Fibroblast of gingiva (primary cell): Measurements from ENCODE around the gene ATP13A4.
"Not testable (repeated sequence)": the region's sequence is repeated elsewhere in the genome, so short reads cannot be mapped to it uniquely, and the experiment has no call there.

Experiments used
- DNase-seq: peaks from one replicate; pipeline ENCODE4 v3.0.0-alpha.2; 2011; ENCODE audit warnings: low read depth

ATP13A4 gene

DNA sequence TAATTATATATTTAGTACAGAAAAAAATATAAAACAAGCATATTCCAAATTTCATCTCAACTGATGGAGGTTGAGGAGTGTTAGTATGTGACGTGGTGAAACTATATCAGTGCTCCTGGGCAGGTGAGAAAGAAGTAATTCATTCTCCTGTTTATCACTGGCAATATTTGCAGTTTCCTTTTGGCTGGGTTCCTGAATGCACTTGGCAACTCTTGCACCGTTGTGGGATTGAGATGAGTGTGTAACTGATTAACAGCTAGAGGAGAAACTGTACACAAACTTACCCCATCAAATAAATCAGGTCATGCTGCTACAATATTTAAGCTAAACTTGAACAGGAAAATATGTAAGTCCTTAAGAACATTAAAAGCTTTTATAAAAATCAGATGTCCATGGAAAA lies 2.1 kb upstream of the ATP13A4 start:
- DNase-seq, result no peak

DNA sequence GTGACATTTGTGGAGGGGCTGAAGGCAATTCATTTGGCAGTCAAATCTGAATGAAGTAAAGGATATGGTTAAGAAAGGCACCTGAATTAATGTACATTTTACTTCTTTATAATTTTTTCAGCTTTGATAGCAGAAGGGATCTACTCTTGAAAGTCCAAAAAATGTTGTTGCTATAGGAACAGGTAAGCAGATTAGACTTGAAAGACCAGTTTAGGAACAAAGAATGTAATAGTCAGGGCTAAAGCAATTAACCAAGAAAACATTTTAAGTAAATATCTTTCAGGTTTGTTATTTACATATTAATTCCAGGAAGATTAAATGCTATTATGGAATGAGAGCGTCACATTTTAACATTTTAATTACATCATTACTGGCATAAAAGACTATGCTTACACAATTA lies 1.1 kb downstream of the ATP13A4 start:
- no peak for DNase-seq

GRCh38 chr3:193552923-193553322 lies 1.8 kb downstream of the ATP13A4 start:
- no peak for DNase-seq

DNA sequence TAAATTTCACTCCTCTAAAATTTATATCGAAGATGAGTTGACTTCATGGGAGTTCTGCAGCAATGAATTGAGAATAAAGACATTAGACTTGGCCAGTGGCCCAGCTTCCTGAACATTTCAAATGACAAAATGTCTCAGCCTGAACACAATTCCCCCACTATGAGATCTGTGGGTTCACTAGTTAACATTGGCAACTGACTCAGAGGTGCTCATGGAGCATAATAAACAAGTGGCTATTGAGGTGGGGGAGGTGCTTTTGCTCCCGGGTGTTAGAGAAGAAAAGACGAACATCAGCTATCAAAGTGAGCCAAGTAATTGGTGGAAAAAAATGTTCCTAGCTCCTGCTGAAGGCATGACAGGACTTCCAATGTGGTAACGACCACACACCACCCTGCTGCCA lies 6.3 kb downstream of the ATP13A4 start:
- no peak for DNase-seq

DNA sequence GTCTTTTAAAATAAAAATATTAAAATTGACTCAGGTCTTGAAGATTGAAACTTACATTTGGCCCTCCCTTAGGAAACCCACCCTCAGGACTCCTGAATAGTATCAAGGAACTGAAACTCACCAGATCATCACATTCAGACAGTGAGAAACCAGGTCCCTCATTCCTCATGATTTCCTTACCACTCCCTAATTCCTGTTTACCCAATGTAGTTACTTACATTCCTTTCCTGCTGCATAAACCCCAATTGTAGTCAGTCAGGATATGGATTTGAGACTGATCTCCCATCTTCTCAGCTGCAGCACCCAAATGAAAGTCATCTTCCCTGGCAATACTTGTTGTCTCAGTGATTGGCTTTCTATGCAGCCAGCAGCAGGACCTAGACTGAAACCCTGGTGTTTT lies 8.6 kb downstream of the ATP13A4 start:
- no peak for DNase-seq

DNA sequence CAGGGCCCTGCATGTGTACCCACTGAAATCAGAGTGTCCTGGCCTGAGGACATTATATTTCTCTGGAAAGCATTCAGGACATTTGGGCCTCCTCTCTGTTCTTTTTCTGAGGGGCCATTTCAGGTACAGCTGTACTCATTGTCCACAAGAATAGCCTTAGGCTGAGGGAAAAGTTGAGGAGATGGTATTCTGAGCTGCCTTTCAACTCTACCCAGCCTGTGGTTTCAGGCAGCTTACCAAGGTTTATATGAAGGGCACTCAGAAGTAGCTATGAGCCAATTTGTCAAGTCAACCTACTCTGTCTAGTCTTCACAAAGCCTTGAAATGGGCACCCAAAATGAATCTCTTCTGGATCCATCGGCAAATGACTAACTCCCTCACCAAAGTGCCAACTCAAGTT lies 9.4 kb downstream of the ATP13A4 start:
- DNase-seq, result no peak

GRCh38 chr3:193544289-193544688 lies 10.4 kb downstream of the ATP13A4 start:
- no peak for DNase-seq

- DNase-seq, result no peak
Observed at GRCh38 chr3:193530231-193531165, 24.2 kb downstream of the ATP13A4 start.

- not testable (repeated sequence) for DNase-seq
Observed at GRCh38 chr3:193526085-193526484, 28.6 kb downstream of the ATP13A4 start.

DNA sequence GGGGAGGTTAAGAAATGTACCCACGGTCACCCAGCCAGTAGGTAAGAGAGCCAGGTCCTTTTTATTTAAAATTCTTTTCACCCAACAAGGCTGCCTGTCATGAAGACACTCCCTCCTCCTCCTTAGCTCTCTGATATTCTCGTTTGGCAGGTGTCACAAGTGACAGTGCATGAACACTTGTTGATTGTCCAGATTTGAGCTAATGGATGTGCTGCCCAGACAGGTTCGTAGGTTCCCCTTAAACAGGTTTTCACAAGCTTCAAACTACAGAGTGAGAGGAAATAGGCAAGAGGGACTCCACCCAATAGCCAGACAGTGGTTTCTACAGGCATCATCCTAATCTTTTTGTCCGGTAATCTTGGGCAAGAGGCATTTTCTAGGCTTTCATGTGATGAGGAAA lies 32.2 kb downstream of the ATP13A4 start:
- DNase-seq, result no peak

DNA sequence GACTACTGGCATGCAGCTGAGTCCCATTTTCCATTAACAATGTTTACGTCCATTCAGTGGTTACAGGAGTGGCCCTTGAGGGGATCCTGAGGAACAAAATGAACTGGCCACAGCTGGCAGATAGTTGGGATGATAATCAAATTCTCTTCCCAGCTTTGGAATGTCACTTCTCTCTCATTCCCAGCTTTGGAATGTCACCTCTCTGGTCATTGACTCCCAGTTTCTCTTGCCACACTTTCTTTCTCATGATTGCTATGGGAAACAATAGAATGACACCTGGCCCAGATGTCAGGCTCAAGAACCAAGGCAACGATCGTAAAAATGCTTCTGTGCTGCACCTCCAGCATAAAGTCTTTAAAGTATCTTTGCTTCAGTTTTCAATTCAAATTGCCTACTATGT lies 34.0 kb downstream of the ATP13A4 start:
- no peak for DNase-seq

GRCh38 chr3:193515966-193516365 lies 38.7 kb downstream of the ATP13A4 start:
- DNase-seq, result no peak

- no peak for DNase-seq
Observed at GRCh38 chr3:193510154-193510553, 44.5 kb downstream of the ATP13A4 start.

DNA sequence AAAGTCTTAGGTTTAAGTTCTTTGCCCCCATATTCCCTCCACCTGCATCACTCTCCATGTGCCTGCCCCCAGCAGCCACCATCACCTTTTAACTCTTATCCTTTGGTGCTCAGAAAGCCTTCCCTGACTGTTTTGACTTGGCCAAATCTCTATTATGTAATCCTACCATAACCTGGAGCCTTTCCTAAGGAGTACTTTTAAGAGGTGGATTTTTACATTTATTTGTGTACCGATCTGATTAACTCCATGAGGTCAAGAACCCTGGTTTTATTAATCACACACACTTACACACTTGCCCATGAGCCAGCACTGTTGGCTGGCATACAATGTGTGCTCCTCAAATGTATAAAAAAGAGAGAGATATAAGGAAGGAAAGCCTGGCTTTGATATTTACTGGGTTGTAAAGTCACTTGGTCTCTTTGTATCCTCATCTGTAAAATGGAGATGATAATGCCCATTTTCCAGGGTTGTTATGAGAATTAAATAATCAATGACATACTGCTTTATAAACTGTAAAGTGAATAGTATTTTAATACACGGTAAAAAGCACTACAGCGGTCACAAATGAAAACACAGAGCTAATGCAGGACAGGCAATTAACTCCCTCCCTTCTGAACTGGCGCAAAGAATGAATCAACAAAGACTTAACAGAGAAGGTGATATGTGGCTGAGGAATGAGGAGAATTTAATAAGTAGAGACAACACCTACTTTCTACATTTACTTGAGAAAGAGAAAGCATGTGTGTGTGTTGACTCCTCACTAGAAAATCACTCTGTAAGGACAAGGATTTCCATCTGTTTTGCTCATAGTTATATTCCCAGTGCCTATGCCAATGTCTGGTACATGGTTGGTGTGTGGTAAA lies 45.4 kb downstream of the ATP13A4 start:
- no peak for DNase-seq

DNA sequence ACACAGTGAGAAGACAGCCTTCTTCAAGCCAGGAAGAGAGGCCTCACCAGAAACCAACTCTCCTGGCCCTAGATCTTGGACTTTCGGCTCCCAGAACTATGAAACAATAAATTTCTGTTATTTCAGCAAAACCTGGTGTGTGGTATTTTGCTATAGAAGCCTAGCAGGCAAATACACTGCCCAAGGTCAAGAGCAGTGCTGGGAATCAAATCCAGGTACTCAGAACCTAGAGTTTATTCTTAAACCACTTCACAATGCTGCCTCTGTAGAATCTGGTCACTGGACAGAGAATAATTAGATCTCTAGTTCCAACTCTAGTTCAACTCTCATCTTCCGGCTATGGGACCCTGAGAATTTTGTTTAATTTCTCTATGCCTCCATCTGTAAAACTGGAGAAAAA lies 46.6 kb downstream of the ATP13A4 start:
- DNase-seq, result no peak

DNA sequence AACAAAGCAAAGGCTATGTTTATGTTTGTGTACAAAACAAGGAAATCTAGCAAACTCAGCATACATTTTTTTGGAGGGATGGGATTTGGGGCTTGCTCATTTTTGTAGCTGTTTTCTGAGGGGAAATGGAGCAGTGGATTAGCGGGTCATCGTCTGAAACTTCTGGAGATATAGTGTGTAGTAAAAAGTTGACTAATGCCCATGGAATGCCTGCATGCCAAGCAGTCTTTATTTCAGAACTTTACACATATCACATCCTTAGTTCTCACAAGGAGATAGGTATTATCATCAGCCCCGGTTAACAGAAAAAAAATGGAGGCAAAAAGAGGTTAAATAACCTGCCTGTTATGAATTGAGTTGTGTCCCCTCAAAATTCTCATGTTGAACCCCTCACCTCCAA lies 47.1 kb downstream of the ATP13A4 start:
- DNase-seq, result no peak

DNA sequence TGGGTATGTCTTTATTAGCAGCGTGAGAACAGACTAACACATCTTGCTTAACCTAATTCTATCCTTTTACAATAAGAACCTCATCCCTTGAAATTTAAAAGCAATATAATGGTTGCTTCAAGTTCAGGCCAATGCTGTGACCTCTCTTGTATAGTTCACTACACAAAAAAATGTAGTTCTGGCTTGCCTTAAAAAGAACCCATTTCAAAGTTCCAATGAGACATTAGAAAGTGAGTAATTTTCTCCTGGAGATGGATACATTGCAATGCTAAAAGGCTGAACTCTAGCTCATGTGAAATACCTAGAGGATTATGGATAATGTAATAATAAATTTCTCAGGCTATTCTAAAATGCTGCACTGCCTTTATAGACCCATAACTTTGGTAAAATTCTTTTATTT lies 47.8 kb downstream of the ATP13A4 start:
- no peak for DNase-seq

DNA sequence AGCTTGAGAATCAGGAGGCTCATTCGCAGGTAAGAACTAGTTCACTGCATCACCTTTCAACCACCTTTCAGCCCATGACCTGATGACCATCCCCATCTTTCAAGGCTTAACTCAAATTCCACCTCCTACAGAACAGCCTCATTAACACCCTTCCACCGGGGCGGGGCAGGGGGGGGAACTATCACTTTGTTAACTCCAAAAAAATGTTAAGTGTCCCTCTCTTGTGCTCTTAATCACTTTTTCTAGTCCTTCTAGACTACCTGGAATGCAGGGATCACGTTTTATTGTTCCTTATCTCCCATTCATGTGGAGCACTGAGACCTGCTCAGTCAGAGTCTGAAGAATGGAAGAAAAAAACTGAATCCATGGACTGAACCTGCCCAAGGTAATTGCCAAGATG lies 51.8 kb downstream of the ATP13A4 start:
- DNase-seq, result no peak

GRCh38 chr3:193499801-193500485 lies 54.8 kb downstream of the ATP13A4 start:
- no peak for DNase-seq

- DNase-seq, result no peak
Observed at GRCh38 chr3:193499136-193499770, 55.4 kb downstream of the ATP13A4 start.

GRCh38 chr3:193498215-193498614 lies 56.5 kb downstream of the ATP13A4 start:
- DNase-seq, result no peak

GRCh38 chr3:193496658-193497057 lies 58.0 kb downstream of the ATP13A4 start:
- no peak for DNase-seq
